Measurements from ENCODE around the gene NTN4. TPM values are rescaled to one million over a fixed set of nuclear protein-coding genes. Genes with fewer than 3 reads are reported as not detected.
"Not testable (repeated sequence)": the region's sequence is repeated elsewhere in the genome, so short reads cannot be mapped to it uniquely, and the experiment has no call there.

The NTN4 gene
- total RNA-seq, 1 experiment from 2014 or later = 3.1 TPM

- no peak for DNase-seq (ENCODE audit: low read depth)
These were observed 5.8 kb upstream of the NTN4 start for GRCh38 chr12:95796225-95796981.

GRCh38 chr12:95790917-95791849, 619 bp upstream of the NTN4 start:
- DNase-seq (ENCODE audit: low read depth) = no peak

GRCh38 chr12:95789126-95790032, 1.2 kb downstream of the NTN4 start:
- DNase-seq (ENCODE audit: low read depth) = no peak

GRCh38 chr12:95788637-95789036, 1.9 kb downstream of the NTN4 start:
- peak; percentile 53 for DNase-seq (ENCODE audit: low read depth)

- no peak for DNase-seq (ENCODE audit: low read depth)
These were observed 3.2 kb downstream of the NTN4 start for GRCh38 chr12:95787274-95787818.

GRCh38 chr12:95784915-95785314, 5.6 kb downstream of the NTN4 start:
- DNase-seq (ENCODE audit: low read depth) = no peak

GRCh38 chr12:95784286-95784685, 6.3 kb downstream of the NTN4 start:
- no peak for DNase-seq (ENCODE audit: low read depth)

- not testable (repeated sequence) for DNase-seq (ENCODE audit: low read depth)
These were observed 15.1 kb downstream of the NTN4 start for GRCh38 chr12:95775466-95775865.

GRCh38 chr12:95774311-95775045, 16.1 kb downstream of the NTN4 start:
- DNase-seq (ENCODE audit: low read depth) = no peak

GRCh38 chr12:95773320-95773719, 17.2 kb downstream of the NTN4 start:
- DNase-seq (ENCODE audit: low read depth) = no peak

- DNase-seq (ENCODE audit: low read depth) = no peak
These were observed 22.9 kb downstream of the NTN4 start for GRCh38 chr12:95767703-95768102.

GRCh38 chr12:95766356-95767019, 24.1 kb downstream of the NTN4 start:
- no peak for DNase-seq (ENCODE audit: low read depth)

- DNase-seq (ENCODE audit: low read depth) = no peak
These were observed 25.7 kb downstream of the NTN4 start for GRCh38 chr12:95764848-95765247.

GRCh38 chr12:95763809-95764253, 26.7 kb downstream of the NTN4 start:
- DNase-seq (ENCODE audit: low read depth) = peak; percentile 65

GRCh38 chr12:95762123-95762785, 28.3 kb downstream of the NTN4 start:
- peak; percentile 14 for DNase-seq (ENCODE audit: low read depth)

- no peak for DNase-seq (ENCODE audit: low read depth)
These were observed 30.2 kb downstream of the NTN4 start for GRCh38 chr12:95760371-95760770.

GRCh38 chr12:95759718-95760117, 30.8 kb downstream of the NTN4 start:
- no peak for DNase-seq (ENCODE audit: low read depth)

- no peak for DNase-seq (ENCODE audit: low read depth)
These were observed 31.5 kb downstream of the NTN4 start for GRCh38 chr12:95759039-95759438.

- DNase-seq (ENCODE audit: low read depth) = no peak
These were observed 34.2 kb downstream of the NTN4 start for GRCh38 chr12:95756362-95756761.
